IPS-18a (cell line): ENCODE results near the gene PPIA.
"Not testable (repeated sequence)": the region's sequence is repeated elsewhere in the genome, so short reads cannot be mapped to it uniquely, and the experiment has no call there.

ENCODE experiments used
- H3K27ac ChIP-seq: one replicate; pipeline ENCODE4 v1.5.1; 2013; ENCODE audit warnings: low read length
- H3K27me3 ChIP-seq: one replicate; pipeline ENCODE4 v1.6.1; 2013; ENCODE audit warnings: mild to moderate bottlenecking, low read length; ENCODE audit not compliant: control insufficient read depth, insufficient read depth
- H3K36me3 ChIP-seq: one replicate; pipeline ENCODE4 v1.6.1; 2013; ENCODE audit warnings: low read depth, low read length; ENCODE audit not compliant: control insufficient read depth
- H3K4me1 ChIP-seq: one replicate; pipeline ENCODE4 v1.6.1; 2013; ENCODE audit warnings: low read depth, low read length; ENCODE audit not compliant: control insufficient read depth
- H3K4me3 ChIP-seq: one replicate; pipeline ENCODE4 v1.5.1; 2013; ENCODE audit warnings: low read length
- H3K9ac ChIP-seq: one replicate; pipeline ENCODE4 v1.6.1; 2013; ENCODE audit warnings: mild to moderate bottlenecking, low read length, moderate library complexity
- H3K9me3 ChIP-seq: one replicate; pipeline ENCODE4 v1.6.1; 2013; ENCODE audit warnings: low read depth, low read length; ENCODE audit not compliant: control insufficient read depth

Gene PPIA

DNA sequence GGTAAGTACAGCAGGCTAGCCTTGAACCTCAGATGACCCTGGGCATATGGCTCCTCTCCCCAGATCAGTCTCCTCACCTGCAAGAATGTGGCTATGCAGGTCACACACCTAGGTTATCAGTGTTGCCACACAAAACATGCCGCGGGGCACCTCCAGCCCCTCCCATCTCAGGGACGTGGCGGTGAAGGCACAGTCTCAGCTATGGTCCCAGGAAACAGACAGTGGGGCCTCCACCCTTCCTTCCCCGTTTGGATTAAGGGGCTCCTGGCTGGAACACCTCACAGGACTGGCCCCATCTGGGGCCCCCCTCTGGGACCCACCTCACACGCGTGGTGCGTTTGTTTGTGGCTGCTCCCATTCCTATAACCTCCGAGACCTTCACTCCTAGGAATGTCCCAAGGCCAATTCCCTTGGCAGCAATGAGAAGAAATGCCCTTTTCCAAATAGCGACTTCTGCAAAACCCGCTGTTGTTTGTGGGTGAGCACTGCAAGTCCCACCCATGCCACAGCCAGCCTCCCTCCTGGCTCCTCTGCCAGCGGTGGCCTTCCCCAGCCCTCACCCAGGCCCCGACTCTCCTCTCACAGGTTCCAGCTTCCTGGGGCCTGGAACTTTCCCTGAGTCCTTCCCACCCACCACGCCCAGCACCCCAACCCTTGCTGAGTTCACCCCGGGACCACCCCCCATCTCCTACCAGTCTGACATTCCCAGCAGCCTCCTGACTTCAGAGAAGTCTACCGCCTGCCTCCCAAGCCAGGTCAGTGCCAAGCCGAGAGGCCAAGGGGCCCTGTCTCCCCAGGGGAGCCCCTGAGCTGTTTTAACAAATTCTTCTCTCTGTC is 30.7 kb upstream of the PPIA start:
- H3K4me3 ChIP-seq = no peak overlapping the region
- no peak overlapping the region for H3K27ac ChIP-seq
- H3K27me3 ChIP-seq = no peaks in the 10 kb centered on the region
- peaks cover 65% of the 10 kb centered on the region for H3K36me3 ChIP-seq
- H3K9me3 ChIP-seq = no peaks in the 10 kb centered on the region
- no peaks in the 10 kb centered on the region for H3K4me1 ChIP-seq
- no peak overlapping the region for H3K9ac ChIP-seq

GRCh38 chr7:44766416-44766801 is 30.1 kb upstream of the PPIA start:
- peaks cover 59% of the 10 kb centered on the region for H3K36me3 ChIP-seq
- no peak overlapping the region for H3K27ac ChIP-seq
- H3K4me1 ChIP-seq = no peaks in the 10 kb centered on the region
- no peak overlapping the region for H3K4me3 ChIP-seq
- H3K27me3 ChIP-seq = no peaks in the 10 kb centered on the region
- H3K9ac ChIP-seq = no peak overlapping the region
- no peaks in the 10 kb centered on the region for H3K9me3 ChIP-seq

GRCh38 chr7:44767134-44767911 is 29.2 kb upstream of the PPIA start:
- Histone ChIP-seq H3K9ac (no peak overlapping the region), H3K27me3 (no peaks in the 10 kb centered on the region), H3K9me3 (no peaks in the 10 kb centered on the region), H3K4me3 (no peak overlapping the region), H3K4me1 (no peaks in the 10 kb centered on the region), H3K36me3 (peaks cover 52% of the 10 kb centered on the region), H3K27ac (no peak overlapping the region)

DNA sequence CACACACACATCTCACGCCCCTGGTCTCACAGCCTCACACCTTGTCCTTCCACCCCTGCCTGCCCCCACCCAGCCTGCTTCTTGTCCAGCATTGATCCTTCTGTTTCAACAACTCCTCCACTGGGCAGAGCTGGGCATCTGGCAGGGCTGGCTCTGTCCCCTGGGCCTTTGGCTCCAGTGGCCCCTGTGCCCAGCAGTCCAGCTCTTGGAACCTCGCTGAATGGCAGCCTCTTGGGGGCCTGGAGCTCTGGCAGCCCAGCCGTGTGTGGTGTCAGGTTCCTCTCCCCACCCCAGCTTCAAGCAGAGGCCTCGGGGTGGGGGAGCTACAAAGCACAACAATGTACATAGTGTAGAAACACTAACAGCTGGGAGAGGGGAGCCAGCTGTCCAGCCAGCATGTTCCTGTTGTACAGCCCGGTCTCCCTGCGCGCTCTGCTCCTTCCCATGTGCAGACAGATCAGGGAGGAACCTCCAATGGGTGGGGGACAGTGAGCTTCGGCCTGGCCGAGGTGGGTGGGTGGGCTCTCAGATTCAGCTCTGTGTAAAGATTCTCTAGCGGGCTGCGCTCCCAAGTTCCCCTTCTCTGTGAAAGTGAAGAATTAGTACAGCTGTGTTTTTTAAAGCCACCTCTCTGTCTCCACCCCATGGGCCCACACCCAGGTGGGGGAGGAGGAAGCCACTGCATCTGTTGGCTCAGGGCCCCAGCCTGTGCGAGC is 28.4 kb upstream of the PPIA start:
- no peaks in the 10 kb centered on the region for H3K9me3 ChIP-seq
- no peak overlapping the region for H3K4me3 ChIP-seq
- H3K9ac ChIP-seq = no peak overlapping the region
- H3K4me1 ChIP-seq = no peaks in the 10 kb centered on the region
- no peaks in the 10 kb centered on the region for H3K27me3 ChIP-seq
- H3K27ac ChIP-seq = no peak overlapping the region
- H3K36me3 ChIP-seq = peaks cover 45% of the 10 kb centered on the region

DNA sequence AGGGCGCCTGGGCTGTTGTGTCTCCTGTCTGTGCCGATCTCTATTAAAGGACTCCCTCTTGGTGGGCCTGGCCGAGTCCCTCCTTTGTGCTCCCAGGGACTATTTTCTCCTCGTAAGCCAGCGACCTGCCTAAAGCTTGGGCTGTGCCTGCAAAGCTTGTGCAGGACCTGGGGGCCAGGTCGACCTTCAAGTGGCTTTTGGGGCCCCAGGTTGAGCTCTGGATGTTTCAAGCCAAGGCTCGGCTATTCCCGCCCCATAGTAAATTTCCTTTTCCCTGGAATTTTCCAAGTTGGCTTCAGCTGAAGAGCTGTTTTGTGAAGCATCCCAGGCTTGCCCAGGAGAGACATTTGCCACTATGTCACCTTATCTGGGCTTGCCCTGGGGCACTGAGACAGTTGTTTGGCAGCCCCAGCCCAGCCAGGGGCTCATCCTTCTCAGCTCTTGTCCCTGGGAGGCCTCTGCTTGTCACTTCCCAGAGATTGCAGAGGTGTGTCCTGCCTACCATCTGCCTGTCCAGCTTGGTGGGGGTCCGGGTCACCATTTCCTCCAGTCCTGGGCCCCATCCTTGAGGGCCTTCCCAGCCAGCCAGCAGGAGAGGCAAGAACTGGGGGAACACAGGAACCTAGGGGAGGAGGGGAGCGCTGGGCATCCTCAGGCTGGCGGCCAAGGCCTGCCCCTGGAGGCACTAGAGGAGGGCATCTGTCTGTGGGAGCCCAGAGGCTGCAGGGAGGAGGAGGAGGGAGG is 27.7 kb upstream of the PPIA start:
- Histone ChIP-seq H3K9ac (no peak overlapping the region), H3K4me1 (no peaks in the 10 kb centered on the region), H3K4me3 (no peak overlapping the region), H3K36me3 (peaks cover 38% of the 10 kb centered on the region), H3K27me3 (no peaks in the 10 kb centered on the region), H3K27ac (no peak overlapping the region), H3K9me3 (no peaks in the 10 kb centered on the region)

GRCh38 chr7:44769376-44769775 is 27.1 kb upstream of the PPIA start:
- H3K27ac ChIP-seq = no peak overlapping the region
- peaks cover 32% of the 10 kb centered on the region for H3K36me3 ChIP-seq
- H3K4me3 ChIP-seq = no peak overlapping the region
- no peak overlapping the region for H3K9ac ChIP-seq
- no peaks in the 10 kb centered on the region for H3K9me3 ChIP-seq
- H3K27me3 ChIP-seq = no peaks in the 10 kb centered on the region
- H3K4me1 ChIP-seq = no peaks in the 10 kb centered on the region

DNA sequence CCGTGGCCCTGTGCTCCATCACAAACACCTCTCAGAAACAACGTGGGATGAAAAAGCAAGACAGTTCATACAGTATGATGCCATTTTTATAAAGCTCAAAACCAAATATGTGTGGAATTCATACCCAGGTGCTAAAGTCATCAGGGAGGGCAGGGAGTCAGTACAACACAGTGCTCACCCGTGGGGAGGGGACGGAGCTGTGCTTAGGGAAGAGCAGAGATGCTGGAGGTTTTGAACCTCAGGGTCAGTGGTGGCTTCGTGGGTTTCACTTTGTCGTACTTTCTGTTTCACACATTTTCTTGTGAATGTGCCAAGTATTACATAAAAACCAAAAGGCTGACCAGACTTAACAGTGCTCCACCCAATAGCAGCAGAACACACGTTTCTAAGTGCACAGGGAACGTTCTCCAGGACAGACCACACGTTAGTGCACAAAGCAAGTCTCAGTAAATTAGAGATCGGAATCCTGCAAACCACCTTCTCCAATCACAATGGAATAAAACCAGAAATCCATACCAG is 26.6 kb upstream of the PPIA start:
- Histone ChIP-seq H3K27me3 (no peaks in the 10 kb centered on the region), H3K9me3 (no peaks in the 10 kb centered on the region), H3K27ac (no peak overlapping the region), H3K36me3 (peaks cover 28% of the 10 kb centered on the region), H3K9ac (no peak overlapping the region), H3K4me1 (no peaks in the 10 kb centered on the region), H3K4me3 (no peak overlapping the region)

DNA sequence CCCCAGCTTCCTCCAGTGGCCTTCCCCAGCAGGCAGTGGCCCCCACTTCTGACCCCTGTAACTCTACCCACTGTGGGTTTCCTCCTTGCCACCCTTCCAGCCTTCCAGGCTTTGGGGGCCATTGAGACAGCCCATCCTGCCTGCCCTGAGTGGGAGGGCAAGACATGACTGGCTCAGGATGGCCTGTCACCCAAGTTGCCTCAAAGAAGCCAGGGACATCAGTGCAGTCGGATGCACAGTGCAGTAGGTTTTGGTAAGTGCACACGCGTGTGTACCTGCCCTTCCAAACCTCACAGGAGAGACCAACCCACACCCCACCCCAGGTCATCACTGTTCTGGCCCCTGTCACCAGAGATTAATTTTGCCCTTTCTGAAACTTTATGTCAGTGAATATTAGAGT is 25.1 kb upstream of the PPIA start:
- Histone ChIP-seq H3K9me3 (no peaks in the 10 kb centered on the region), H3K4me1 (no peaks in the 10 kb centered on the region), H3K27me3 (no peaks in the 10 kb centered on the region), H3K4me3 (no peak overlapping the region), H3K36me3 (peaks cover 13% of the 10 kb centered on the region), H3K9ac (no peak overlapping the region), H3K27ac (no peak overlapping the region)

- Histone ChIP-seq H3K4me3 (no peak overlapping the region), H3K27ac (no peak overlapping the region), H3K4me1 (no peaks in the 10 kb centered on the region), H3K9me3 (no peaks in the 10 kb centered on the region), H3K36me3 (peaks cover 2% of the 10 kb centered on the region), H3K27me3 (no peaks in the 10 kb centered on the region), H3K9ac (no peak overlapping the region)
Measured at GRCh38 chr7:44772440-44772839, 24.0 kb upstream of the PPIA start.

GRCh38 chr7:44772867-44773266 is 23.6 kb upstream of the PPIA start:
- H3K4me1 ChIP-seq = no peaks in the 10 kb centered on the region
- H3K4me3 ChIP-seq = no peak overlapping the region
- H3K27me3 ChIP-seq = no peaks in the 10 kb centered on the region
- H3K36me3 ChIP-seq = no peaks in the 10 kb centered on the region
- no peak overlapping the region for H3K27ac ChIP-seq
- H3K9me3 ChIP-seq = no peaks in the 10 kb centered on the region
- H3K9ac ChIP-seq = no peak overlapping the region

- H3K36me3 ChIP-seq, H3K9me3 ChIP-seq, H3K9ac ChIP-seq, H3K4me1 ChIP-seq, H3K4me3 ChIP-seq, H3K27me3 ChIP-seq, H3K27ac ChIP-seq: not testable (repeated sequence)
Measured at GRCh38 chr7:44774486-44774885, 22.0 kb upstream of the PPIA start.
